HG03565 (cell line): ENCODE measurements around the gene ARFGAP1.
A peak's percentile ranks its signal among the peaks of the same experiment; 100 is the strongest.

Experiments used
- ATAC-seq: cut with Tn5 transposase; IDR thresholded peaks from one replicate; pipeline ENCODE4 v1.9.1; 2021; ENCODE audit warnings: mild to moderate bottlenecking, moderate library complexity; ENCODE audit not compliant: unreplicated experiment

ARFGAP1 gene

DNA sequence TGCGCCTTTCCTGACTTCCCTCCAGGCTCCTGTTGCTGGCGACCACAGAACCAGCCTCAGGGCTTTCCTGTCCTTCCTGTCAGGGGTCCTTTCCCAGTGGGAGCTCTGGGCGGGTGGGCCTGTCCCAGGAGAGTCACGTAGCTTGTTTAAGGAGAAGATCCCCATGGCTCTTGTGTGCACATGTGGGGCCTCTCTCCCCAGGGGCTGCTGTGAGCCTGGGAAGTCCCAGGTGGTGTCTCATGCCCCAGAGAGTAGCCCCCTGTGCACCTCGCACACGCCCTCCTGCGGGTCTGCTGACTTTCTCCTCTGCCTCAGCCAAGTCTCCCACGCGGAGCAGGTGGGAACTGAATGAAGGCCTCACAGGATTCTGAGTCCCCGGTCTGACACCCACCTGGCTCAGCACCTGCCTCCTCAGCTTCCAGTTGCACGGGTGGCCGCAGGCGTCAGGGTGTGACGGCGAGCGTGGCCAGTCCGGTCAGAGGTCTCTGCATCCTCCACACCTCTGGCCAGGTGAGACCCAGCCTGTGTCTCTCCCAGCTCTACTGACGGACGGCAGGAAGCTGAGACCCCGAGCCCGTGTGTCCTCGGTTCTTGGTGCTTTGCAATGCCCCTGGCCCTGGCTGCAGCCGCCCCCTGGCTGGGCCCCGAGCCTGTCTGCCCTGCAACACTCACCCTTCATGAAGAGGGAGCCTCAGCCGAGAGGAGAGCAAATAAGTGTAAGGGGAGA lies 12.7 kb upstream of the ARFGAP1 start:
- no peak for ATAC-seq

DNA sequence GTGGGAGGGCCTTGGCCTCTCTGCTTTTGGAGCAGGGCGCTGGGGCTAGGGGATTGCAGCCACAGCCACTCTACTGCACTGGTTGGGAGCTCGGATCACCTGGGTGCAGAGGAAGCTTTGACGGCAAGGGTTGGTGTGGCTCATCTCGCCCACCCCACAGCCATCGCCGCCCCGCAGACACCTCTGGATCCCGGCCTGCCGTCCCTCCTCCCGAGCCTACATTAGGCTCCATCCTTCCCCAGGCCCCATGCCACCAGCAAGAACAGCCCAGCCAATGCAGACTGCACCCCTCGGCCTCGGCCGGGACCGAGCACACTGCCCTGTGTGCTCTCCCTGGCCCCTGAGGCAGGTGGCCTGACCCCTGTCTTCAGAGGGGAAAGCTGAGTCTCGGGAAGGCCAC lies 12.1 kb upstream of the ARFGAP1 start:
- no peak for ATAC-seq

DNA sequence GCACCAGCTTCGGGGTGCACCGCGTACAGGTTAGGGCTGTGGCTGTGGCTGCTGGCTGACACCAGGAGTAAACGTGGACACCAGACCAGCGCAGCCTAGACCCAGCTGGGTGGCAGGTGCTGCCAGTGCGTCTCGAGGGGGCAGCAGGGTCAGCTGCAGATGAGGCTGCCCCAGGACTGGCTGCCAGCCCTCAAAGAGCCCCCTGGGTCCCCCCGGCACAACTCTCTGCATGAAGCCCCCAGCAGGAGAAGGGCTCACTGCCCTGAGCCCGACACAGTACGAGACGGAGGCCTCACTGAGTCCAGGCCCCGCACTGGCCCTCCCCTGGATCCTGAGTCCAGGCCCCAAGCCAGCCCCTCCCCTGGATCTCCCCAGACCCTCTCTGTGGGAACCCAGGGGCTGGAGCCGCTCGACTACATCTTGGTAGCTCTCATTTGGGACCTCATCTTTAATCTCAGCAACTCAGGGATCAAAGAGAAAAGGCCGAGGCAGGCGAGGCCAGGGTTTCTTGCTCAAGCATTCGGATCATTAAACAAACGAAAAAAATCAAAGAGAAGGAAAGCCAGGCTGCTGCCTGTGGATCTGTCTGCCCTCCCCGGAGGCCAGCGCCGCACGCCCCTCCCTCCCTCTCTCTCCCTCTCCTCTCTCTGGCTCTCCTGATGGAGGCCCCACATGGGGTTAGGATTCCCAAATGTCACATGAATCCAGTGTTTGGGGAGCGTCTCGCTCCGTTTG lies 11.4 kb upstream of the ARFGAP1 start:
- ATAC-seq, result no peak

DNA sequence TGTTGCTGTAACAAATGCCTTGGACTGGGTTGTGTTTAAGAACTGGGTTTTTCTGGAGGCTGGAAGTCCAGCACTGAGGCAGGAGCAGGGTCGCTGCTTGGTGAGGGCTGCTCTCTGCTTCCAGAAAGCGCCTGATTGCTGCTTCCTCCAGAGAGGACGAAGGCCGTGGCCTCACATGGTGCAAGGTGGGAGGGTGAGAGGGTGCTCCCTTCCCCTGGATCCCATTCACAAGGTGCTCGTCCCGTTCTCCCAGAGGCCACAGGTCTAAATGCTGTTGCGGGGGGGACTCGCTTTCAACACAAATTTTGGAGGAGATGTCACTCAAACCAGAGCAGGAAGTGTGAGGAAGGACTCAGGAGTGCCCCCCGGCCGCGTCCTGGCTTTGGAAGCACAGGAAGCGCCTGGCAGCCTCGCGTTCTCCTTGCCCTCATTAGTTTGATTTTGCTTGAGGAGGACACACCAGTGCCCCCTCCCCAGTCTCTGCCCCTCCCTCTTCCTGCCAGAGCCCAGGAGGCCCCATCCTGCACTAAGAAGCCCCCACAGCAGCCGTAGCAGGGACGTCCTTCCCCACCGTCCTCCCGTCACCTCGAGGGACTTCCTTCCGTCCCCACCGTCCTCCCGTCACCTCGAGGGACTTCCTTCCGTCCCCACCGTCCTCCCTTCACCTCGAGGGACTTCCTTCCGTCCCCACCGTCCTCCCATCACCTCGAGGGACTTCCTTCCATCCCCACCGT lies 10.7 kb upstream of the ARFGAP1 start:
- no peak for ATAC-seq

DNA sequence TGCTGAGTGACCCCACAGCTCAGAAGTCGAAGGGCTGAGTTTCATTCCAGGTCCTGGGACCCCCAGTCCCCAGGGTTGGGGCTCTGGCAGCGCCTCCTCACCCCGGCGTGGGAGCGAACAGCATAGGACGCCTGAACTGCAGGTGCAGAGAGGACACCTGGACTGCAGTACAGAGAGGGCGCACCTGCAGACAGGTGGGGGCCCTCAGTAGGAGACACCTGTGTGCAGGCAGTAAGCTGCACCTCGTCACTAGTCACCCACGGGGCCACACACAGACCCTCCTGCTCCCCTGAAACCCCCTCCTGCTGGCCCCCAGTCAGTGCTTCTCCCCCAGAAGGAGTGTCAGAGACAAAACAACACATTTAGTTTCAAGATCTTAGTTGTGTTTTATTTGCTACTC lies 9.8 kb upstream of the ARFGAP1 start:
- no peak for ATAC-seq

DNA sequence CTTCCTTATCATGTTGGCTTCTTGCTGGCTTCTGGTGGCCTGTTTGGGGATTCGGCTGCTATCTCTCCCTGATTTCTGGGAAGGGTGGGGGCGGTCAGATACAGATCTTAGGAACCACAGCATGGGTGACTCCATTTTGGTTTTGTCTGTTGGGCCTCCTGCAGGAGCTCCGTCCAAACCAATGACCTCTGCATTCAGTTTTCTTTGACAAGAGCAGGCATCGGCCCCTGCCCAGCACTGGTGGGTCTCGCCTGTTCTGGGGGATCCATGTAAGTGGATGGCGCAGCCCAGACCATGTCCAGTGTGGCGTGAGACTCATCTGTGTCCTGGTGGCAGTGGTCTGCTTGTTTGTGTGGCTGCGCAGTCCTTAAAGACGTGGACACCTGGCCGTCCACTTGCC lies 8.6 kb upstream of the ARFGAP1 start:
- no peak for ATAC-seq

DNA sequence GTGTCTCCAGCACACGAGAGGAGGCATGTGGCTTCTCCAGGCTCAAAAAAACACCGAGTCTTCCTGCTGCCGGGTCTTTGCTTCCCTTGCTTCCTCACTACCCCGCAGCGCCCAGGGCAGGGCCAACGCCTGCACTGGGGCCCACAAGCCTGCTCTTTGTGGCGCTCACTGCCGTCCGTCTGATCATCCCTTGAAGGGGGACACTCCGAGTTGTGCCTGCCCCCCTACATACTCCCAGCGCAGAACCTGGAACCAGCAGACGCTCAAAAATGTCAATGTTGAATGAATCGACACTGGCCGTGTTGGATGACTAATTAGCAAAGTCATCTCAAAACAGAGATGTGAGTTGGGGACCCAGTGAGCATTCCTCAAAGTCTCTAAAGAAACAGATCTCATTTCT lies 8.1 kb upstream of the ARFGAP1 start:
- no peak for ATAC-seq

DNA sequence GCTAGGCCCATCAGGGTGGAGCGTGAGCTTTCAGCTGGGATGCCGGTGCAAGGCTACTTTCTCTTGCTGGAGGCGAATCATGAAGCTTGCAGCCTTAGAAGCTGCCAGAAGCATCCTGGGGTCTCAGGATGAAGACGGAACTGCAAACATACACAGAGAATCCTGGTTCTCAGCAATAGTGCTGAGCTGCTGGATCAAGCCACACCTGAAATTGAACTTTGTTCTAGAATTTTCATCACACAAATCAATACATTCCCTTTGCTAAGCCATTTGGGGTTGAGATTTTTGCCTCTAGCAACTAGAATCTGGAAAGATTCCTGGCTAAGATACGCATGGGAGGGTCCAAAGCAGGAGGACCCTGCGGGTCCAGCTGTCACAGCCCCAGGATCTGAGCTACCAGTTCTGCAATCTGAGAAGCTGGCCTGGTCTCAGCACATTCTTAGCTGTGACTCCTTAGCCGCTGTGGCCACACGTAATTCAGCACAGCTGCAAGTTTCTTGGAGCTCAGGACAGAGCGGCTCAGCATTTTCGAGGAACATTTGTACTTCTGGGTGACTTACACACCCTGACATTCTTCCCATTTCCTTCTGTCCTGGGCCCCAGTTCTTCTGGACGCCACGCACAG lies 6.6 kb upstream of the ARFGAP1 start:
- ATAC-seq, result no peak

DNA sequence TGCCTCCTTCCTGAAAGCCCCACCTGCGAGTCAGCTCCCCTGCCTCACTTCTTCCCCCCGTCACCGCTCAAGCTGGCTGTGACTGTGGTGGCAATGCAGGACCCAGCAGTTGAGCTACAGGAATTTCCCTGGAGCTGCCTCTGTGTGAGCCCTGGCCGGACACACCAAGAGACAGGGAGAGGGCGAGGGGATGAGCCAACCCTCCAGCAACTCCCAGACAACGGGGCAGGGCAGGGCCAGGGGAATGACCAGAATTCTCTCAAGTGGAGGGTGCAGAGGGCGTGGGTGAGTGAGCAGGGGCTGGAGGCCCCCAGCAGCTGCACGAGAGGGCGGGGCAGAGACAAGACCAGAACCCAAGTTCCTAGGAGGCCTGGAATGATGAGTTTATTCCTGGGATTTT lies 4.9 kb upstream of the ARFGAP1 start:
- no peak for ATAC-seq

DNA sequence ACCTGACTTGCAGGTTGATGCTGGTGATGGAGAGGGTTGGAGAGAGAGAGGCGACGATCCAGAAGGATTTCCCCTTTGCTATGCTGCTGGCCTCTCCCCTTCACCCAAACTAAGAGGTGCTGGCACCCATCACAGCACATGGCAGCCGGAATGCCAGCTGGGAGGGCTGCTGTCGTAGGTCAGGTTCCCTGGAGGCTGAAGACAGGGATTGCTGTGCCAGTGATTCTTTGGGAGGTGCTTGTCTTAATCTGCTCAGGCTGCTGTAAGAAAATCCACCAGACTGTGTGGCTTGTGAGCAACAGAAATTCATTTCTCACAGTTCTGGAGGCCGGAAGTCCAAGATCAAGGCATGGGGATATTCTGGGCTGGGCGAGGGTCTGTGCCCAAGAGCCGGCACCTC lies 4.4 kb upstream of the ARFGAP1 start:
- no peak for ATAC-seq

DNA sequence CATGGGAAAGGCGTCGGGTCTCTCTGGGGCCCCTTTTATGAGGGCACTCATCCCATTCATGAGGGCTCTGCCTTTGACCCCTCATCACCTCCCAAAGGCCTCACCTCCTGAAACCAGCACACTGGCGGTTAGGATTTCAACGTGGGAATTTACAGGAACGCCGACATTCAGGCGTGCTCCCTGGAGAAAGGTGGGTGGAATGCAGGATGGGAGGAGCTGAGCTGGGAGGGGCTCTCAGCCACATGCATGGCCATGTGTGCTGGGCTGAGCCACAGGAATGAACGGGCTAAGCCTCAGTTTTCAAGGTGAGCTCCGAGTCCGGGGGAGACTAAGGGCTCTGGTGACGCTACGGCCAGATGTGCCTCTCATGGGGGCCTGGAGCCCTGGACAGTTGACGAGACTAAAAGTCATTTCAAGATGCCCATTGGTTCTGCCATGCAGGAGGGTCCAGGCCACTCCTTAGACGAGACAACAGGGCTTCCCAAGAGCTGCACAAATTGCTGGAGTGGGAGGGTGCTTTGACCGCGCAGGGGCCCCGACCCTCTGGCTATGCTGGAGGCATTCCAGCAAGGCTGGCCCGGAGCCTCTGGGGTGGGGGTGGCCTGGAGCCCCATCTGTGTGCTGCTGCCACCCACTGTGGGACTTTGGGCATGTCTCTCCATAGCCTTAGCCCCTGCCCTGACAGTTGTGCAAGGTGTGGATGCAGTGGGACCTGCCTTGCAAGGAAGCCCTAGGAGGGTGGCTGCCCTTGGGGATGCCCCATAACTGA lies 3.8 kb upstream of the ARFGAP1 start:
- ATAC-seq, result no peak

DNA sequence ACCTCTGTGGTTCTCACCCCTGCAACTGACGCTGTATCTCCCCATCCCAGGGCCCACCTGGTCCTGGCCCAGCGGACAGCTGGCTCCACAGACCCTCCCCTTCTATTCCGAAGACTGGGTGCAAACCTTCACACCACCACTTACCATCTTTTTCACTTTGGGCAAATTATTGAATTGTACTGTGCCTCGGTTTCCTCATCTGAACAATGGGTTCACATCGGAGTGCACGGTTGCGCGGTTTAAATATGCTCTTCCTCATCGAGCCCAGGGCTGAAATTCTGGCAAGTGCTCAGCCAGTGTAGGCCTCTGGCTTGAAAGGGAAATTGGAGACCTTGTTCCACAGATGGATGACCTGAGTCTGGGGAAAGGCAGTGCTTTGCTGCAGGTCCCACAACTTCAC lies 2.9 kb upstream of the ARFGAP1 start:
- no peak for ATAC-seq

DNA sequence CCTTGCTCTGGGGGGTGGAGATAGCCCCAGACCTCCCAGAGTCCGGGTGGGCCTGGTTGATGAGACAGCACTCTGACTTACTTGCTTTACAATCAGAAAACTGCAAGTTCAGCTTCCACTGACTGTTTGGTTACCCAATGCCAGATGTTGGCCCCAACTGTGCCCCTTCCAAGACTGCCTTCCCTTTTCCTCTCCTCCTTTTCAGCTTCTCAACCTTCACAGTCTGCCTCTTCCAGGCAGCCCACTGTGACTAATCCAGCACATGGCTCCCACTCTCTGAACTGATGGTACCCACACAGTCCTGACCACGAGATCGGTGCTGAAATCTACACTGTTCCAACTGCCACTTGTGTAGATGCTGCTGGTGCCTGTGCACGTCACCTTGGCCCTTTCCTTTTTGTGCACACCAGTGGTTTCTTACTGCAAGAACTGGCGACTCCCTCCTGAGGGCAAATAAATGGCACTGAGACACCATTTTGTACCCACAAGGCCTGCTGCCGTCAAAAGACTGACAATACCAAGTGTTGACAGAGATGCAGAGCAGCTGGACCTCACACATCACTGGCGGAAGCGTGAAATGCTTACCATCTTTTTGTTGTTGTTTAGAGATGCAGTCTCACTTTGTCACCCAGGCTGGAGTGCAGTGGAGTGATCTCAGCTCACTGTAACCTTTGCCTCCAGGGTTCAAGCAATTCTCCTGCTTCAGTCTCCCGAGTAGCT lies 1.8 kb upstream of the ARFGAP1 start:
- ATAC-seq, result no peak

DNA sequence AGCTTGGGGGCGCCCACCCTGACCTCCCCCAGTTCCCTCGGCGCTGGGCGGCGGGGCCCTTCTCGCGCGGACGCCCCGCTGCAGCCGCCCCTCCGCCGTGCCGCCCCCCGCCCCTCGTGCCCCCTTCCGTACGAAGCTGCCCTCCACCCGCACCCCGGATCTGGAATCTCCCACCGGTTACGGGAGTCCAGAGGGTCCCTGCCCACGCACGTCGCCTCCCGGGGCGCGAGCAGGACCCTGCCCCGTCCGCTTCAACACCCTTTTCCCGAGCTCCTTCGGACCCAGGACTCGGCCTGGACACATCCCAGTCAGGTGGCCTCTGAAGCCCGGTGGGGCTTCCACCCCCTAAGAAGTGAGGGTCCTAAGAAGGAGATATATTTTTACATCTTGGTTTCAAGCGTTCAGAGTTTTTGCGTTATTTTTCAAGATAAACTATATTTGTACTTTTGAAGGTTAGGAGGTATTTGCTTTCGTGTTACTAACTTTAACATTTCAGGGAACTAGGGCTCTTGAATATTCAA lies 506 bp downstream of the ARFGAP1 start:
- peak; percentile 1 for ATAC-seq

DNA sequence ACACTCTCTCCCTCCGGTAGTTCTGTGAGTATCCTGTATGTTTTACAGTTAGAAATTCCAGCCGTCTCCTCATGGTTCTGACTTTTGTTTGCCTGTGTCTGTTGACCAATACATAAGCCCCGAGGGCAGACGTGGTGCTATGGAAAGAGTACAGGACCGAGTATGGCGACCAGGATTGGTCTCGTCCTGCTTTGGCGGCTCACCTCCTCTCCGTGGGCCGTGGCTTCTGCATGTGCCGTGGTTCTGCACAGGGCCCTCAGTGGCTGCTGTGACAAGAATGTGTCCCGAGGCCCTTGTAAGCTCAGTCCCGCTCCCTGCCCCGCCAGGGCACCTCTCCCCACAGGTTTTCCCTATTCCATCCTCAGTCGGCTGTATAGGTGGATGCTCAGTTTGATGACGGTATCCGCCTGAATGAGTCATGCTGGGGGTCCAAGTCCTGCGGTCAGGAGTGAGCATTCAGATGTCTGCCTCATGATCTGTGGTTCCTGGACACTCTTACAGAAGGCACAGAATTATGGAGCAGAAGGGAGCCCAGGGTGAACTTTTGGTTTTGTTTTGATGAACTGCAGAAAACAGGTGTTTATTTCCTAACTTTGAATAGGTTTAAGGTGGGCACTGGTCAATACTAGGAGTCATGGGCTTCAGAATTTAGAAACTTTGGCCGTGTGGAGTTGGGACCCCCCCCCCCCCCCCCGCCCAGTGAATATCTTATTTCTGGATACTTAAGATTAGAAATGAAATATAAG lies 1.2 kb downstream of the ARFGAP1 start:
- no peak for ATAC-seq

DNA sequence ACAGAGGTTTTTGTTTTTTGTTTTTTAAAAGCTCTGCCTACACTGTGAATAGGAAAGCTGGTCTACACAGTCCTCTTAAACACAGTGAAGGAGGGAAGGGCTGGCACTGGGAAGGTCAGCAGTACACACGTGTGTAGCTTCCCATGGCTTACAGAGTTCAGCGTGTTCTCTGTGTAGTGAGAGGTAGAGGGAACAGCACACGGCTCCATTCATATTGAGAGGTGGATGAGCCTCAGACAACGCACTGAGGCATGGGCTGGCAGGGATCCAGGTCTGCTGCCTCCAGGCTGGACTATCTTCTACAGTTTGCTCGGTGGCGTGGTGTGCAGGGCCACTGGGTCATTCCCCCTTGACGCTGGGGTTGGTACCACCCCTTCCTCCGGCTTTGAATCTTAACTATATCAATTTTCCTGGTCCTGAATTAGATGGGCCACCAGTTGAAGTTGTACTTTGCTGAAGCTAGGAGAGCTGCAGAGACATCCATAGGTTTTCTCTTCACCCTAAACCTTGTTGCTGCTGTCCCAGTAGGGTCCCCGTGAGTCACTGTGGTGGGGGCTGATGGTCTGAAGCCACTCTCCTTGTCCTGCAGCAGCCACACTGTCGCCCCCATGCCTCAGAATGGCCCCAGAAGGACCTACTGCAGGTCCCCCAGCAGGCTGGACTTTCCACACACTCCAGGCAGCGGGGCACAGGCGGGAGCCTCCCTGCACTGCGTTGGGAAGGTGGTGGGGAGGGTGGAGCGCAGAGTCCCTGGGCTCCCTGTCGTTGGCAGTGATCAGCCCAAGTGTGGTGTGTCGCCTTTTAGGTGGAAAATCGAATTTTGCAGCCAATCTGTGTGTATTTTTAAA lies 2.0 kb downstream of the ARFGAP1 start:
- ATAC-seq, result no peak

DNA sequence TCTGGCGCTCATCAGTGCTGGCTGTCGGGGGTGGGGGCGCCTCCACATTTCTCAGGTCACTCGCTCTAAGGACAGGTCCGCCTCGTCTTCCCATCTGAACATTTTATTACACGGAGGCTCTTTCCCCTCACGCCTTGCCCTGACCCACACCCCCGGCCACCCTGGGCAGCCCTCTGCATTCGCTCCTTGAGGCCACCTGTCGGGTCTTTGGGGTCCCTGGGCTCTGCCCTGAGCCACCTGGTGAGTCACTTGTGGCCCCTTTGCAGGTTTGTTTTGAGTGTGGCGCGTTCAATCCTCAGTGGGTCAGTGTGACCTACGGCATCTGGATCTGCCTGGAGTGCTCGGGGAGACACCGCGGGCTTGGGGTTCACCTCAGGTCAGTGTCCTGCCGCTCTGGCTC lies 3.2 kb downstream of the ARFGAP1 start:
- ATAC-seq, result no peak

DNA sequence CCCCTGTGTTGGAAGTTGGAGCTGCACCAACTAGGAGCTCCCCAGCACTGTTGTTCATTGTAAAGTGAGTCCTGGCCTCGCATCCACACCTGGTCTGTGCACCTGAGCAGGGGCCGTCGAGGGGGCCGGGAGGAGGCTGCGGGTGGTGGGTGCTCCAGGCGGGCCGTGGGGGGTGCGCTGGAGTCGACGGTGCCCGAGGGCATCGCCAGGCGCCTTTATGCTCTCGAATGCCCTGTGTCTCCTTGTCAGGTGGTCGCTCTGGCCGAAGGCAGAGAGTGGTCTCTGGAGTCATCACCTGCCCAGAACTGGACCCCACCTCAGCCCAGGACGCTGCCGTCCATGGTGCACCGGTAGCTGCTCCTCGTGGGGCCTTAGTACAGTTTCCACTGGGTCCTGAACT lies 4.3 kb downstream of the ARFGAP1 start:
- no peak for ATAC-seq
